IPS DF 6.9 (cell line): Measurements from ENCODE around the gene ATP2C2.

Experiments used
- DNase-seq: peaks from one replicate; pipeline ENCODE4 v3.0.0-alpha.2; 2013; ENCODE audit warnings: low read depth, low spot score
- H3K27ac ChIP-seq: one replicate; pipeline ENCODE4 v1.5.1; 2013; ENCODE audit warnings: low read length, control low read depth
- H3K27me3 ChIP-seq: 2 replicates; pipeline ENCODE4 v1.6.1; 2013; ENCODE audit warnings: mild to moderate bottlenecking, low read length; ENCODE audit not compliant: control insufficient read depth, insufficient read depth
- H3K36me3 ChIP-seq: 2 replicates; pipeline ENCODE4 v1.6.1; 2013; ENCODE audit warnings: low read length; ENCODE audit not compliant: control insufficient read depth, insufficient read depth
- H3K4me1 ChIP-seq: 2 replicates; pipeline ENCODE4 v1.6.1; 2013; ENCODE audit warnings: low read length; ENCODE audit not compliant: control insufficient read depth, insufficient read depth
- H3K4me3 ChIP-seq: 2 replicates; pipeline ENCODE4 v1.5.1; 2013; ENCODE audit warnings: mild to moderate bottlenecking, low read length
- H3K9me3 ChIP-seq: 2 replicates; pipeline ENCODE4 v1.6.1; 2013; ENCODE audit warnings: low read length, inconsistent platforms; ENCODE audit not compliant: control insufficient read depth, insufficient read depth
- WGBS: extraction: QIAGEN DNeasy Blood & Tissue Kit; methylation state at CpG from one replicate; pipeline ENCODE4 v1.1.7; 2013; ENCODE audit warnings: mixed read lengths, missing lambda C conversion rate; ENCODE audit not compliant: insufficient read length, insufficient coverage; 5-methylcytosine and 5-hydroxymethylcytosine counted together

Gene ATP2C2

DNA sequence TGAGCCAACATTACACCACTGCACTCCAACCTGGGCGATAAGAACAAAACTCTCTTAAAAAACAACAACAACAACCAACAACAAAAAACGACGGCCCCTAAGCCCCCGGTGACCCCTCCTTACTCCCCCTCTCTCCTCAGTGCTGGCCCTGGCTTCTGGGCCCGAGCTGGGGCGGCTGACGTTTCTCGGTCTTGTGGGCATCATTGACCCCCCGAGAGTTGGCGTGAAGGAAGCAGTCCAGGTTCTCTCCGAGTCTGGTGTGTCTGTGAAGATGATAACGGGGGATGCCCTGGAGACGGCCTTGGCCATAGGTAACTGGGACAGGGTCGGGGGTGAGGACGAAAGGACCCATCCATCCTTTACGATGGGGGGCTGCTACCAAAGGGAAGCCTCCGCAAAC, 83.4 kb downstream of the ATP2C2 start:
- Histone ChIP-seq H3K4me1 (no peaks in the 10 kb centered on the region; the same call in 1 of the 2 replicates), H3K27me3 (no peaks in the 10 kb centered on the region), H3K36me3 (no peaks in the 10 kb centered on the region), H3K27ac (no peak overlapping the region), H3K9me3 (no peaks in the 10 kb centered on the region), H3K4me3 (no peak overlapping the region)
- WGBS, result 100% methylated on average over 1 of the region's 17 CpGs
- DNase-seq, result no peak

DNA sequence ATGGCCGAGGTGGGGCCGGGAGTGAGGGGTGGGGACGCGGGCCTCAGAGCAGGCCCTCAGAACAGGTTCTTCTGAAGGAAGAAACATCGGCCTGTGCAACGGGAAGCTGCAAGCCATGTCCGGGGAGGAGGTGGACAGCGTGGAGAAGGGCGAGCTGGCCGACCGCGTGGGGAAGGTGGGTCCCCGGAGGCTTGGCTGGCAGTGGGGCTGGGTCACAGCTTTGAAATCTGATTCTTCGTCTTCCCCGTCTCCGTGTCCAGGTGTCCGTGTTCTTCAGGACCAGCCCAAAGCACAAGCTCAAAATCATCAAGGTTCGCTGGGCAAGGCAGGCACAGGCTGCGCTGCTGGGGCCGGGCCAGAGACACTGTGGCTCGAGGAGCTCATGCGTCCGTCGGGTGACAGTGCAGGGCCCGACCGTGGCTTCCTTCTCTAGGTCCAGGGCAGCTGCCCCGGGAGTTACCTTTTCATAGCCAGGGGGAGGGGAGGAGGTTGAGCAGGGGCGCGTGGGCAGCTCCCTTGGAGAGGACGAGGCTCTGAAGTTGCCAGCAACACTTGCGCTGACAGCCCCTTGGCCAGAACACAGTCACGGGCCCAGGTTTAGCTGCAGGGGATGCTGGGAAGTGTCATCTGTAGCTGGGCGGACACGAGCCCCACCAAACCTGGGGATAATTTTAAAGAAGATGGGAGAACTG, 84.9 kb downstream of the ATP2C2 start:
- no CpG with 5 or more reads among the region's 34 CpGs for WGBS
- H3K27me3 ChIP-seq, result no peaks in the 10 kb centered on the region
- H3K4me1 ChIP-seq, result no peaks in the 10 kb centered on the region; the same call in 1 of the 2 replicates
- DNase-seq, result no peak
- no peak overlapping the region for H3K27ac ChIP-seq
- H3K9me3 ChIP-seq, result no peaks in the 10 kb centered on the region
- no peaks in the 10 kb centered on the region for H3K36me3 ChIP-seq
- no peak overlapping the region for H3K4me3 ChIP-seq

DNA sequence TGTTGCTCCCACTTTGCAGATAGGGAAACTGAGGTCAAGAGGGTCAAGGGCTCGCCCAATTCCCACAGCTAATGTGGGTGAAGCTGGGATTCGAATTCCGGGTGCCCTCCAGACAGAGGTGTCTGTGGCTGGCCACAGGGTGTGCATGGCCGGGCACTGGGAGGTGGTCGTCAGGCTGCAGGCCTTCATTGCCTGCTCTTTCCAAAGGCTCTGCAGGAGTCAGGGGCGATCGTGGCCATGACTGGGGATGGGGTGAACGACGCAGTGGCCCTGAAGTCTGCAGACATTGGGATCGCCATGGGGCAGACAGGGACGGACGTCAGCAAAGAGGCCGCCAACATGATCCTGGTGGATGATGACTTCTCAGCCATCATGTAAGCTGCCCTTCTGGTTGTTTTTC, 86.3 kb downstream of the ATP2C2 start:
- WGBS, result no CpG with 5 or more reads among the region's 13 CpGs
- DNase-seq, result no peak
- Histone ChIP-seq H3K4me3 (no peak overlapping the region), H3K36me3 (no peaks in the 10 kb centered on the region), H3K27me3 (no peaks in the 10 kb centered on the region), H3K9me3 (no peaks in the 10 kb centered on the region), H3K4me1 (no peaks in the 10 kb centered on the region; the same call in 1 of the 2 replicates), H3K27ac (no peak overlapping the region)

DNA sequence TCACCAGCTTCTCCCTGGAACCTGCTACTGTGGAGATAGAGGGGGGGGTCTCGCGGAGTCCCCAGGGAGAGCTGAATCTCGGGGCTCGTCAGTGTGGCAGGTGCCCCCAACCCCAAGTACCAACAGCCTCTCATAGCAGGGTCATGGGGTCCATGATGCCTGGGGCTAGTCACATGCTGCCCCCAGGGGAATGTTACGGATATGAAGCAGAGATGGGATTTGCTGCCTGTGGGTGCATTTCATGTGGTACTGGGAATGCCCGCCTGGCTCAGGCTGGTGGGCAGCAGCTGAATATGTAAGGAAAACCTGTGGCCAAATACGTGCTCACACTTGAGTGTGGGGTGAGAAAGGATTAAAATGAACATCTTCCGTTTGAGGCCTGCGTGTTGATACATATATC, 86.7 kb downstream of the ATP2C2 start:
- WGBS, result no CpG with 5 or more reads among the region's 9 CpGs
- Histone ChIP-seq H3K4me1 (no peaks in the 10 kb centered on the region; the same call in 1 of the 2 replicates), H3K27me3 (no peaks in the 10 kb centered on the region), H3K9me3 (no peaks in the 10 kb centered on the region), H3K36me3 (no peaks in the 10 kb centered on the region), H3K4me3 (no peak overlapping the region), H3K27ac (no peak overlapping the region)
- DNase-seq, result no peak

DNA sequence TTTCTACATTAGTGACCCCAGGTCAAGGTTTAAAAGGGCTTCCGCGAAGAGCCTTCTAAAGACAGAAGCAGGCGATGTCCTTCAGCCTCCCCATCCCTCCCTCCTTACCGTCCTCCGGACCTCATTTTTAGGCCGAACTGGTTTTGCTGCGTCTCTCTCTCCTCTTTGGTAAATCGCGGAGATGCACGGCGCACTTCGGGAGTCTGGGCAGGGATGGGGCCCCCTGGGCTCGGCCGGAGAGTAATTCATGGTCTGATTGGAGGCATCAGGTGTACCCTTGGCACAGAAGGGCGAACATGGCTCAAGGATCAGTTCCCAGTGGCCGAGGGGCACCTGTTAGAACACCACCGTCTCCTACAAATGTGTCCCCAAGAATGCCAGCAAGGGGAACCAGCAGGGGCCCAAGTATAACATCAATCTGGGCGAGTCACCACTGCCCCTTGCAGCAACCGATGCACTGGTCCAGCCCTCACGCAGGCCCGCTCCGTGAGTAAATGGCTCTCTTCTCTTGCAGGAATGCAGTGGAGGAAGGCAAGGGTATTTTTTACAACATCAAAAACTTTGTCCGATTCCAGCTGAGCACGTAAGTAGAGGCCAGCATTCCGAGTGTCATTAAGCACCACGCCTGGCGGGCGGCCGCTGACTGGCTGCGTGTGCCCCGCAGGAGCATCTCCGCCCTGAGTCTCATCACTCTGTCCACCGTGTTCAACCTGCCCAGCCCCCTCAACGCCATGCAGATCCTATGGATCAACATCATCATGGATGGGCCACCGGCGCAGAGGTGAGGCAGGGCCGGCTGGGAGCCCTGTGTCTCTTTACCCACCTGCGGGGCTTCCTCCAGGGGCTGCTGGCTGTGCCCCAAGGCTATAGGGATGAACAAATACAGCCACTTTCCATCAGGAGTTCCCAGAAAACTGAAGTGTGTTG, 90.5 kb downstream of the ATP2C2 start:
- Histone ChIP-seq H3K9me3 (no peaks in the 10 kb centered on the region), H3K27me3 (no peaks in the 10 kb centered on the region), H3K27ac (no peak overlapping the region), H3K4me3 (no peak overlapping the region), H3K36me3 (no peaks in the 10 kb centered on the region), H3K4me1 (no peaks in the 10 kb centered on the region; the same call in 1 of the 2 replicates)
- WGBS, result no CpG with 5 or more reads among the region's 38 CpGs
- DNase-seq, result no peak

DNA sequence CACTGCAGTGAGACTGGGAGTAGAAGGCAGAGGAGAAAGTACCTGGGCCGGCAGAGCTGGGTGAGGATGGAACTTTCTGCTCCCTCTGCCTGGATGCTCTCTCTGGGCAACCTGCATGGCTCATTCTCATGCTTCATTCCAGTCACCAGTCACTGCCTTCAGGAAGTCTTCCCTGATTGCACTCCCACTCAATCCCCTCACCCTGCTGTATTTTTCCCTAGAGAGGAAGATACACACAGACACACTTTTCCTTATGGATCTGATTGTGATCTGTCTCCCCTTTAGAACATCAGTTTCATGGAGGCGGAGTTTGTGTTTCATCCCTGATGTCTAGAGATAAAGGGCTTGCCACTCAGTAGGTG, 91.2 kb downstream of the ATP2C2 start:
- WGBS, result no CpG with 5 or more reads among the region's 2 CpGs
- no peak for DNase-seq
- H3K9me3 ChIP-seq, result no peaks in the 10 kb centered on the region
- H3K4me1 ChIP-seq, result no peaks in the 10 kb centered on the region; the same call in 1 of the 2 replicates
- H3K4me3 ChIP-seq, result no peak overlapping the region
- H3K27me3 ChIP-seq, result no peaks in the 10 kb centered on the region
- H3K36me3 ChIP-seq, result no peaks in the 10 kb centered on the region
- H3K27ac ChIP-seq, result no peak overlapping the region

DNA sequence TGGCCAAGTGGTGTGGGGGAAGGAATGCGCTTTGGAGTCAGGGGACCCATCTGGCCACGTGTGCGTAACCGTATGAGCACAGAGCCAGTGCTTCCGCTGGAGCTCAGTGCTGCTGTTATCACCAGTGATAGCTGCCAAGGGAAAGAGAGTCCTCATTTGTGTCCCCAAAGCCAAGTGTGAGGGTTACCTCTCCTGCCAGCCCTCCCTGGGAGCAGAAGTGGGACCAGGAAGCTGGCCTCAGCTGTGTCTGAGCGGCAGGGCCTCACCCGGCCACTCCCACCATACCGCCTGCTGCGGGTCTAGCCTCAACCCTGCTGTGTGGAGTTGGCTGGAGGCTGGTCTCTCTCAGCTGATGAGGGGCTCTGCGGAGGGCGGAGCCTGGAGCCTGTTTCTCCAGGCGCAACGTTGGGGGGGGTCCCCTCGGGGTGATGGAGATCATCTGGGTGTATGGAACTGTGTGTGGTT, 91.6 kb downstream of the ATP2C2 start:
- DNase-seq, result no peak
- Histone ChIP-seq H3K36me3 (no peaks in the 10 kb centered on the region), H3K4me3 (no peak overlapping the region), H3K27me3 (no peaks in the 10 kb centered on the region), H3K9me3 (no peaks in the 10 kb centered on the region), H3K4me1 (no peaks in the 10 kb centered on the region; the same call in 1 of the 2 replicates), H3K27ac (no peak overlapping the region)
- no CpG with 5 or more reads among the region's 14 CpGs for WGBS

DNA sequence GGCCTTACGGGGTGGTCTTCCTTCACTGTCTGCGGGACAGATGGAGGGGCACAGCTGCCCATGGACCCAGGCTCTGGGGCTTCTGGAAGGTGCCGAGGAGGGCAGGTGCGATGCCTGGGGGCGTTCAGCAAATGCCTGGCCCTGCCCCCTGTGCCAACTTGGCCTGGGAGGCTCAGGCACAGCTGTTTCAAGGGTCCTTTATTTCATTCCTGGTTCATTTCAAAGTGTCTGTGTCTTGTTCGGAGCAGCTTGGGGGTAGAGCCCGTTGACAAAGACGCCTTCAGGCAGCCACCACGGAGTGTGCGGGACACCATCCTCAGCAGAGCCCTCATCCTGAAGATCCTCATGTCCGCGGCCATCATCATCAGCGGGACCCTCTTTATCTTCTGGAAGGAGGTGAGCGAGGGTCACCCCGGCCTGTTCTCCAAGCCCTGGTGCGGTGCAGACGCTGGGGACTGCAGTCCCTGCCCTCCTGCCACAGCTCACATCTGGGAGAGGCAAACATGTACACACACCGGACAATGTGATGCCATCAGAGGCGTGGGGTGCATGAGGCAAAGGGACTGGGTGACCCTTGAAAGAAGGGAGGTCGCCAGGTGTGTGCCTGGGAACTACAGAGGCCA, 92.2 kb downstream of the ATP2C2 start:
- Histone ChIP-seq H3K27me3 (no peaks in the 10 kb centered on the region), H3K27ac (no peak overlapping the region), H3K36me3 (no peaks in the 10 kb centered on the region), H3K4me3 (no peak overlapping the region), H3K9me3 (no peaks in the 10 kb centered on the region), H3K4me1 (no peaks in the 10 kb centered on the region; the same call in 1 of the 2 replicates)
- no peak for DNase-seq
- WGBS, result no CpG with 5 or more reads among the region's 20 CpGs

DNA sequence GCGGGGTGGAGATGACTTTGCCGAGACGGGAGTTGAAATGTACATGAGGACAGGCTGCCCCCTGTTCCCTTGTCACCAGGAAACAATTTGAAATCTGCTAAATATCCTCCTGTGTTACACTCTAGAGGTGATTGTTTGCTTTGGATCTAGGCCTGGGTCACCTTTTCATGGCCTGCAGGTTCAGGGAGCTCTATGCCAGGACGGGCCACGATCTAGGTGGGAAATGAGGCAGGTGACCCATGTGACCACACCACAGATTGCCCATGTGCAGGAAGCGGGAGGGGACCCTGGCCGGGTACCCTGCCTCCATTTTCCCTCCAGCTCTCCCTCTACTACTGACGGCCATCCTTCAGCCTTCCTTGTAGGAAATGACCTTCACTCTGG, 92.7 kb downstream of the ATP2C2 start:
- DNase-seq, result no peak
- no peak overlapping the region for H3K27ac ChIP-seq
- H3K36me3 ChIP-seq, result no peaks in the 10 kb centered on the region
- no peaks in the 10 kb centered on the region for H3K27me3 ChIP-seq
- H3K4me3 ChIP-seq, result no peak overlapping the region
- no CpG with 5 or more reads among the region's 8 CpGs for WGBS
- H3K9me3 ChIP-seq, result no peaks in the 10 kb centered on the region
- H3K4me1 ChIP-seq, result no peaks in the 10 kb centered on the region; the same call in 1 of the 2 replicates
